BJ (cell line): ENCODE measurements around the gene DERL3. TPM values are rescaled to one million over a fixed set of nuclear protein-coding genes. Genes with fewer than 3 reads are reported as not detected.
"Not testable (repeated sequence)": the region's sequence is repeated elsewhere in the genome, so short reads cannot be mapped to it uniquely, and the experiment has no call there.

ENCODE experiments used
- CTCF ChIA-PET: fragments of 350-600 bp; formaldehyde crosslinking; extraction: SDS; loops from one replicate; lab custom pipeline; 2021; ENCODE audit warnings: antibody characterized with exemption, inconsistent platforms; lab: Yijun Ruan, JAX
- POLR2A ChIA-PET: fragments of 300-600 bp; sonication (Branson Sonifier 250); formaldehyde crosslinking; extraction: SDS; loops from one replicate; lab custom pipeline; 2021; ENCODE audit warnings: antibody characterized with exemption; lab: Charles Lee
- DNase-seq: peaks from one replicate; pipeline ENCODE4 v3.0.0-alpha.2; 2011; ENCODE audit warnings: low read depth
- H3K27me3 ChIP-seq: 2 replicates; pipeline ENCODE4 v1.6.0; 2011; ENCODE audit warnings: low read length; ENCODE audit not compliant: control insufficient read depth, insufficient read depth
- H3K36me3 ChIP-seq: 2 replicates; pipeline ENCODE4 v1.5.1; 2011; ENCODE audit warnings: low read length; ENCODE audit not compliant: control insufficient read depth, insufficient read depth
- H3K4me3 ChIP-seq: 2 replicates; pipeline ENCODE4 v1.5.1; 2011; ENCODE audit warnings: low read depth, mild to moderate bottlenecking, control low read depth, low read length
- polyA plus RNA-seq: library from polyadenylated mRNA; depleted of rRNA; stranded (reverse); fragments of >200 nt; gene quantifications from 2 replicates; pipeline ENCODE4 v1.2.3, GENCODE V29; 2011
- TF ChIP-seq, protein P1 (sequence below): IDR thresholded peaks from 2 replicates; pipeline ENCODE4 v1.5.1; 2011; ENCODE audit warnings: low read depth, mild to moderate bottlenecking, control low read depth, inconsistent platforms, low read length, moderate library complexity; ENCODE audit not compliant: insufficient read depth

Gene DERL3
- polyA plus RNA-seq, 1 experiment = 0.71 TPM

GRCh38 chr22:23862103-23862502 is 23.3 kb upstream of the DERL3 start:
- POLR2A ChIA-PET = no interaction called here

DNA sequence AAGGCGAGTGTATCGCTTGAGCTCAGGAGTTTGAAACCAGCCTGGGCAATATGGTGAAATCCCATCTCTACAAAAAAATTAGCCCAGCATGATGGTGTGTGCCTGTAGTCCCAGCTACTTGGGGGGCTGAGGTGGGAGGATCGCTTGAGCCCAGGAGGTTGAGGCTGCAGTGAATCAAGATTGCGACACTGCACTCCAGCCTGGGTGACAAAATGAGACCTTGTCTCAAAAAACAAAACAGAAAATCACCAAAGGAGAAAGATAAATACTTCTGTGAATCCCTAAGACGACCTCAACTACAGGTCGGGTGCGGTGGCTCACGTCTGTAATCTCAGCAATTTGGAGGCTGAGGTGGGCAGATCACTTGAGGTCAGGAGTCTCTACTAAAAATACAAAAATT is 21.4 kb upstream of the DERL3 start:
- POLR2A ChIA-PET, DNase-seq: not testable (repeated sequence)
- CTCF ChIA-PET = interaction anchor here (1.0 kb wide), 1 partner anchor 34 kb away, joined by 3 read pairs; the partner anchor contains the start of gene MIF

More at GRCh38 chr22:23862103-23862502, 23.3 kb upstream of the DERL3 start:
- H3K4me3 ChIP-seq = no peak overlapping the region
- TF ChIP-seq, protein P1, sequence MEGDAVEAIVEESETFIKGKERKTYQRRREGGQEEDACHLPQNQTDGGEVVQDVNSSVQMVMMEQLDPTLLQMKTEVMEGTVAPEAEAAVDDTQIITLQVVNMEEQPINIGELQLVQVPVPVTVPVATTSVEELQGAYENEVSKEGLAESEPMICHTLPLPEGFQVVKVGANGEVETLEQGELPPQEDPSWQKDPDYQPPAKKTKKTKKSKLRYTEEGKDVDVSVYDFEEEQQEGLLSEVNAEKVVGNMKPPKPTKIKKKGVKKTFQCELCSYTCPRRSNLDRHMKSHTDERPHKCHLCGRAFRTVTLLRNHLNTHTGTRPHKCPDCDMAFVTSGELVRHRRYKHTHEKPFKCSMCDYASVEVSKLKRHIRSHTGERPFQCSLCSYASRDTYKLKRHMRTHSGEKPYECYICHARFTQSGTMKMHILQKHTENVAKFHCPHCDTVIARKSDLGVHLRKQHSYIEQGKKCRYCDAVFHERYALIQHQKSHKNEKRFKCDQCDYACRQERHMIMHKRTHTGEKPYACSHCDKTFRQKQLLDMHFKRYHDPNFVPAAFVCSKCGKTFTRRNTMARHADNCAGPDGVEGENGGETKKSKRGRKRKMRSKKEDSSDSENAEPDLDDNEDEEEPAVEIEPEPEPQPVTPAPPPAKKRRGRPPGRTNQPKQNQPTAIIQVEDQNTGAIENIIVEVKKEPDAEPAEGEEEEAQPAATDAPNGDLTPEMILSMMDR = peak; percentile 66
- H3K27me3 ChIP-seq = no peaks in the 10 kb centered on the region
- CTCF ChIA-PET = interaction anchor here (0.6 to 1.7 kb wide), 8 partner anchors 10 to 683 kb away, joined by 3 to 5 read pairs (median 3); partner anchors contain the start of gene MIF
- no peak for DNase-seq
- H3K36me3 ChIP-seq = peaks cover 3% of the 10 kb centered on the region

GRCh38 chr22:23859201-23859600 is 20.4 kb upstream of the DERL3 start:
- Histone ChIP-seq H3K36me3 (no peaks in the 10 kb centered on the region), H3K4me3 (no peak overlapping the region), H3K27me3 (no peaks in the 10 kb centered on the region)
- ChIA-PET CTCF (interaction anchor here (1.0 to 3.3 kb wide), 3 partner anchors 10 to 91 kb away, joined by 4 to 24 read pairs (median 11); partner anchors contain the start of genes CHCHD10 and MIF), POLR2A (no interaction called here)
- TF ChIP-seq, protein P1 = no peak
- no peak for DNase-seq

More for the DNA sequence above, 21.4 kb upstream of the DERL3 start:
- not testable (repeated sequence) for H3K4me3 ChIP-seq, H3K27me3 ChIP-seq, H3K36me3 ChIP-seq

DNA sequence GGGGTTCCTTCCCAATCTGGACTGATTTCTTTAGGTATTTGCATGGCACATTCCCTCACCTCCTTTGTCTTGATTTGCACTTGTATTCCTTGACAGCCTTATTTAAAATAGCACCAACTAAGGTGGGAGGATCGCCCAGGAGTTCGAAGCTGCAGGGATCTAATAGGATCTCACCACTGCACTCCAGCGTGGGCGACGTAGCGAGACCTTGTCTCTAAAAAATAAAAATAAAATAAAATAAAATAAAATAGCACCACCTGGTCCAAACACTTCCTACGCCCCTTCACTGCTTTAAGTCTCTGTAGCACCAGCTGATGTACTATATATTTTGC is 19.6 kb upstream of the DERL3 start:
- TF ChIP-seq, protein P1 = no peak
- CTCF ChIA-PET = interaction anchor here (1.0 to 3.3 kb wide), 6 partner anchors 9 to 91 kb away, joined by 4 to 34 read pairs (median 8); partner anchors contain the start of genes CHCHD10 and MIF
- Histone ChIP-seq H3K27me3 (no peaks in the 10 kb centered on the region), H3K4me3 (peak overlapping the region; percentile 59), H3K36me3 (no peaks in the 10 kb centered on the region)
- DNase-seq = no peak
- POLR2A ChIA-PET = interaction anchor here (0.5 kb wide), 1 partner anchor 128 kb away, joined by 8 read pairs; no protein-coding TSS in a partner anchor

DNA sequence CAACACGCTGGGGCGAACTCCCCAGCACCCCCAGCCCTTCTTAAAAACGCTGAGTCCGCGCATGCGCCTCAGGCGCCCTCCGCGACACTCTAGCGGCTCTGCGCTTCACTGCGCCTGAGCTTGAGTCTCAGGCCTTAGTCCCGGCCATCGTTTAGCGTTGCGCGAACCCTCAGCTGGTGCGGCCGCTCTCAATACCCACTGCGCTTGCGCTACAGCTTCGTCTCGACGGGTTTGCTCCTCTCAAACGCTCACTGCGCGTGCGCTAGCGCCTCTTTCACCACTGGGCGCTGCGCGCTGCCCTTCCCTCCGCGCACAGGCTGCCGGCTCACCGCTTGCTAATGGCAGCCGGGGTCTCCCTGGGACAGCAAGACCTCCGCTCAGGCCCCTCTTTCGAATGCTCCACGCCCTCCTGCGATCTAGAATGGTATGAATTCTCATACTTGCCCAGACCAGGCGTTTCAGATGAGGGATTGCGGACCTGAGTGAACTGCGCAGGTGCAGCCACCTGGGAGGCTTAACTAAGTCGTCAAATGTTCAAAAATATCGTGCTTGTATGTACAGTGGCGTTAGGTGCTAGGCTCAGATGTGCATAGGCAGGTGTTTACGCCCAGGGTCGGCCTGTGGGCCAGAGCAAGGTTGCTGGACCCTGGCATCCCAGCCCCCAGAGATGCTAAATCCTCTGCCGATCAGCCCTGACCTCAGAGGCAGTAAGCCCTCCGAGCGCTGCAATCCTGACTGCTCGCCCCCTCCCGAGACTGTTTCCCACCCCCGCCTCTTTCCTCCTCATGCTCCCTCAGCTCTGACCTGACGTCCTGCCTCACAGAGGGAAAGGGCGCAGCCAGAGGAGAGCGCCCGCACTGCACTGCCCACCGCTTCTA is 19.0 kb upstream of the DERL3 start, which contains the start of gene SLC2A11:
TSS of gene SLC2A11 (plus strand) at position 270 of the 878 bp plus-strand sequence. CDS start at position 395, 125 bp downstream.
- TF ChIP-seq, protein P1 = peak; percentile 51
- ChIA-PET POLR2A (interaction anchor here (0.6 kb wide), 2 partner anchors 62 to 67 kb away, joined by 4 to 10 read pairs; no protein-coding TSS in a partner anchor), CTCF (interaction anchor here (0.6 to 3.3 kb wide), 11 partner anchors 9 to 377 kb away, joined by 3 to 34 read pairs (median 4); partner anchors contain the start of gene MIF)
- no peaks in the 10 kb centered on the region for H3K36me3 ChIP-seq
- peak; percentile 86 for DNase-seq
- no peaks in the 10 kb centered on the region for H3K27me3 ChIP-seq
- peak within 1 kb of the TSS; percentile 59 for H3K4me3 ChIP-seq
